ENCODE data around the gene CA4.

CA4 gene

GRCh38 chr17:60159479-60159866 is 9.7 kb downstream of the CA4 start:
- no peak overlapping the region for H3K4me3 ChIP-seq (ENCODE audit: low read depth, low read length)
- DNase-seq (ENCODE audit: low read depth), result no peak
- no peak for TF ChIP-seq CTCF (IDR thresholded peaks at IDR 0.05; ENCODE audit: low read depth, low read length, missing control alignments)

- no peak for TF ChIP-seq CTCF (IDR thresholded peaks at IDR 0.05; ENCODE audit: low read depth, low read length, missing control alignments)
- H3K4me3 ChIP-seq (ENCODE audit: low read depth, low read length), result no peak overlapping the region
- no peak for DNase-seq (ENCODE audit: low read depth)
Measured at GRCh38 chr17:60160829-60161501, 11.2 kb downstream of the CA4 start.

- no peak for TF ChIP-seq CTCF (IDR thresholded peaks at IDR 0.05; ENCODE audit: low read depth, low read length, missing control alignments)
- no peak for DNase-seq (ENCODE audit: low read depth)
- no peak overlapping the region for H3K4me3 ChIP-seq (ENCODE audit: low read depth, low read length)
Measured at GRCh38 chr17:60161598-60162330, 12.0 kb downstream of the CA4 start.

- no peak overlapping the region for H3K4me3 ChIP-seq (ENCODE audit: low read depth, low read length)
- no peak for DNase-seq (ENCODE audit: low read depth)
Measured at GRCh38 chr17:60163108-60163784, 13.5 kb downstream of the CA4 start.

GRCh38 chr17:60164164-60164563 is 14.4 kb downstream of the CA4 start:
- no peak for DNase-seq (ENCODE audit: low read depth)
- no peak for TF ChIP-seq CTCF (IDR thresholded peaks at IDR 0.05; ENCODE audit: low read depth, low read length, missing control alignments)
- no peak overlapping the region for H3K4me3 ChIP-seq (ENCODE audit: low read depth, low read length)

More at GRCh38 chr17:60163108-60163784, 13.5 kb downstream of the CA4 start:
- no peak for TF ChIP-seq CTCF (IDR thresholded peaks at IDR 0.05; ENCODE audit: low read depth, low read length, missing control alignments)

GRCh38 chr17:60164697-60165096 is 14.9 kb downstream of the CA4 start:
- TF ChIP-seq CTCF (IDR thresholded peaks at IDR 0.05; ENCODE audit: low read depth, low read length, missing control alignments), result no peak
- no peak overlapping the region for H3K4me3 ChIP-seq (ENCODE audit: low read depth, low read length)
- DNase-seq (ENCODE audit: low read depth), result no peak
